Neutrophil (primary cell): Measurements from ENCODE around the gene TCFL5.

ENCODE experiments used
- H3K27ac ChIP-seq: fragments of 200-600 bp; sonication (generic); 2 replicates; pipeline ENCODE4 v1.5.1; 2016; ENCODE audit warnings: mild to moderate bottlenecking, moderate library complexity
- H3K27me3 ChIP-seq: fragments of 200-600 bp; sonication (generic); 2 replicates; pipeline ENCODE4 v1.6.0; 2016; ENCODE audit warnings: mild to moderate bottlenecking
- H3K36me3 ChIP-seq: fragments of 200-600 bp; sonication (generic); 2 replicates; pipeline ENCODE4 v1.5.1; 2017
- H3K4me1 ChIP-seq, 2 experiments: fragments of 200-600 bp in 1 of 2; sonication (generic) in 1 of 2; 1 replicate in 1 of 2; 2 replicates in 1 of 2; pipeline versions ENCODE4 v1.5.1 to v1.6.1; 2013 to 2016; ENCODE audit warnings: low read depth in 1 of 2, low read length in 1 of 2, mild to moderate bottlenecking in 1 of 2, moderate library complexity in 1 of 2; ENCODE audit not compliant: control insufficient read depth in 1 of 2, insufficient read depth in 1 of 2
- H3K4me3 ChIP-seq, 2 experiments: fragments of 200-600 bp in 1 of 2; sonication (generic) in 1 of 2; 1 replicate in 1 of 2; 2 replicates in 1 of 2; pipeline ENCODE4 v1.5.1; 2013 to 2016; ENCODE audit warnings: low read depth in 1 of 2, low read length in 1 of 2, mild to moderate bottlenecking in 1 of 2, moderate library complexity in 1 of 2
- H3K9me3 ChIP-seq: fragments of 200-600 bp; sonication (generic); 2 replicates; pipeline ENCODE4 v1.5.1; 2016
- TF ChIP-seq, protein P1 (sequence below): fragments of 200-600 bp; sonication (generic); IDR thresholded peaks from 2 replicates; pipeline ENCODE4 v1.5.1; 2016; ENCODE audit warnings: antibody characterized with exemption

Gene TCFL5

DNA sequence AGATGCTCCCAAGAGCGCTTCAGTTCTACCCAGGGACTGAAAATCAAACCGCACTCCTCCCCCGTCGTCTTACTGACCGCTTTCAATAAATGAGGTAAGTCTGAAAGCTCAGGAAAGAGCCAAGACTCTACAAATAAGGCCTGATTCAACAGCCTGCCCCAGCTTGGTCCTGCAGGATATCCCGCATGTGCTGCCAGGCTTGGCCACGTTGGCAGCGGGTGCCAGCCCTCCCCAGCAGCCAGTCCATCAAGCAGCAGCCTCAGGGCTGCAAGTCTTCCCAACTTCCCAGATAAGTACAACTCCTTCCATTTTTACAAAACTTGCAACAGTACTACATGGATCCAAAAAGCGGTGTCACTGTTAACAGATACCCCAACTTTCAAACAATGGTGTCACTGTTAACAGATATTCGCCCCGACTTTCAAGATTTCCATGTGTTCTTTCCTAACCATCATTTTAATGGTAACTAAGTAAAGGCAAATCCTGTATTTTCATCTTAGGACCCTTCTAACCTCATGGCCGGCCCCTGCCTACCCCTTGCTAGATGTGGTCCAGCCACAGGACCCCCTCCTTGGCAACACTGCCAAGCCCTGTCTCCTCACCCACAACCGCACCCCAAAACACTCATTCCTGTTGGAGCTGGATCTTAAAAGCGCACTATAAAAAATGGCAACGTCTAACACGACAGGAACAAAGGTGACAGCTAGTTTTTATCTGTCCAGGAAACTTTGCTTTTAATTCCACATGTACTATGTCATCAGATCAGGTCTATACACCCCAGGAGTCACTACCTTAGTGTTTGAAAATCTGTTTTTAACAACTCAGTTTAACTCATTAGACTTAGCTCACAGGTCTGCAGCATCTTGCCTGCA, 36.7 kb upstream of the TCFL5 start:
- peaks cover 71% of the 10 kb centered on the region for H3K36me3 ChIP-seq
- TF ChIP-seq, protein P1, sequence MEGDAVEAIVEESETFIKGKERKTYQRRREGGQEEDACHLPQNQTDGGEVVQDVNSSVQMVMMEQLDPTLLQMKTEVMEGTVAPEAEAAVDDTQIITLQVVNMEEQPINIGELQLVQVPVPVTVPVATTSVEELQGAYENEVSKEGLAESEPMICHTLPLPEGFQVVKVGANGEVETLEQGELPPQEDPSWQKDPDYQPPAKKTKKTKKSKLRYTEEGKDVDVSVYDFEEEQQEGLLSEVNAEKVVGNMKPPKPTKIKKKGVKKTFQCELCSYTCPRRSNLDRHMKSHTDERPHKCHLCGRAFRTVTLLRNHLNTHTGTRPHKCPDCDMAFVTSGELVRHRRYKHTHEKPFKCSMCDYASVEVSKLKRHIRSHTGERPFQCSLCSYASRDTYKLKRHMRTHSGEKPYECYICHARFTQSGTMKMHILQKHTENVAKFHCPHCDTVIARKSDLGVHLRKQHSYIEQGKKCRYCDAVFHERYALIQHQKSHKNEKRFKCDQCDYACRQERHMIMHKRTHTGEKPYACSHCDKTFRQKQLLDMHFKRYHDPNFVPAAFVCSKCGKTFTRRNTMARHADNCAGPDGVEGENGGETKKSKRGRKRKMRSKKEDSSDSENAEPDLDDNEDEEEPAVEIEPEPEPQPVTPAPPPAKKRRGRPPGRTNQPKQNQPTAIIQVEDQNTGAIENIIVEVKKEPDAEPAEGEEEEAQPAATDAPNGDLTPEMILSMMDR, result no peak
- H3K27ac ChIP-seq, result no peak overlapping the region
- H3K9me3 ChIP-seq, result no peaks in the 10 kb centered on the region
- H3K27me3 ChIP-seq, result no peaks in the 10 kb centered on the region
- H3K4me3 ChIP-seq, result no peak overlapping the region
- H3K4me1 ChIP-seq, result peaks cover 6 to 12% of the 10 kb centered on the region in 2 experiments

DNA sequence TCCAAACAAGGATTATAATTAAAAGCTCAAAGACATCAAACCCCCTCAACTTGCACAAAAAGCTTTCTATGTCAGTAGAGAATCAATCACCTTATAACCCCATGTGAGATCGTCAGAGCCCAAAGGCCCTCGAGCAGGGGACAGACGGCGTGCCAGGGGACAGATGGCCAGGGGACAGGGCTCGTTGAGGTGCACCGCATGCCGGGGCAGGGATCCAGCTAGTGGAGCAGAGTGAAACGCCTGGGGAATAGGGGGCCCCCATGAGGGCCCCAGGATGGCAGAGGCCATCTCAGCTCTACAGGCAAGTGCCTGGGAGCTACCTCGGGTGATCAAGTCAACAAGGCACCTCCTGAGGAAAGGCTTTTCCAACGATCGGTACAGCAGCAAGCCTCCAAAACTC, 36.0 kb upstream of the TCFL5 start:
- TF ChIP-seq, protein P1, result no peak
- Histone ChIP-seq H3K9me3 (no peaks in the 10 kb centered on the region), H3K4me1 (peaks cover 6 to 12% of the 10 kb centered on the region in 2 experiments), H3K27ac (no peak overlapping the region), H3K36me3 (peaks cover 71% of the 10 kb centered on the region), H3K4me3 (no peak overlapping the region), H3K27me3 (no peaks in the 10 kb centered on the region)

DNA sequence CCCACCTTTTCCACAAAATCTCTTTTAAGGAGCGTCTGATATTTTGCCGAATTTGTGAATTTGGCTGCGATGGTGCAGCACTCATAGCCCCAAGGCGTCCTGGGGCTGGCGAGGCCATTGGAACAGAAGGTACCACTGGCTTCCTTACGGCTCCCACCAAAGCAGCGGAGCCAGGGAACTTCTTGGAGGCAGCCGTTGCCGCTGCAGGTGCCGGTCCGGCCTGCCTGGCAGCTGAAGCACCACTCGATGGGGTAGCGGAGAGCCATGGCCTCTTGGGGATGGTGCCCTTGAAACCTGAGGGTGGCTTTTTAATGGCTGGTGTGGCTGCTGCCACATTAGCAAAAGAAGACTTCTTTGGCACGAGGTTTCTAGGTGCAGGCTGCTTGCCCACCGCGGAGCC, 34.9 kb upstream of the TCFL5 start:
- Histone ChIP-seq H3K36me3 (peaks cover 71% of the 10 kb centered on the region), H3K4me3 (no peak overlapping the region), H3K4me1 (peaks cover 6 to 12% of the 10 kb centered on the region in 2 experiments), H3K27me3 (no peaks in the 10 kb centered on the region), H3K9me3 (no peaks in the 10 kb centered on the region), H3K27ac (no peak overlapping the region)
- TF ChIP-seq, protein P1, result no peak

DNA sequence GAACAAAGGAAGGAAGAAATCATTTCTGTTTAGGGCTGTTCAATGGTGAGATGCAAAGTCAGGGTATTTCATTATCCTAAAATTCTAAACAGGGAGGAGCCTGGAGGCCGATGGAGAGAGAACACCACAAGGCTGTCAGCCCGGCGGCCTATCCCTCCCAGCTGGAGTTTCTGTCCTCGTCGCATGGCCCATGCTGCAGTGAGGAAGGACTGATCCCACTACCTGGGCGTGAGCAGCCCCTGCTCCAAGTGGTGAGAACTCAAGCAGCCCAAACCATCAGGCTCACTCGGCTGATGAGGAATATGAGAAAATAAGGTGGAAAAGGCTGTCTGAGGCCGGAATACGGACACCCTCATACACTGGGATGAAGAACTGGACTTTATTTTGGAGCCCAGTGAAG, 33.9 kb upstream of the TCFL5 start:
- peaks cover 6 to 10% of the 10 kb centered on the region in 2 experiments for H3K4me1 ChIP-seq
- H3K4me3 ChIP-seq, result no peak overlapping the region
- no peaks in the 10 kb centered on the region for H3K27me3 ChIP-seq
- no peak overlapping the region for H3K27ac ChIP-seq
- H3K36me3 ChIP-seq, result peaks cover 71% of the 10 kb centered on the region
- TF ChIP-seq, protein P1, result no peak
- no peaks in the 10 kb centered on the region for H3K9me3 ChIP-seq

DNA sequence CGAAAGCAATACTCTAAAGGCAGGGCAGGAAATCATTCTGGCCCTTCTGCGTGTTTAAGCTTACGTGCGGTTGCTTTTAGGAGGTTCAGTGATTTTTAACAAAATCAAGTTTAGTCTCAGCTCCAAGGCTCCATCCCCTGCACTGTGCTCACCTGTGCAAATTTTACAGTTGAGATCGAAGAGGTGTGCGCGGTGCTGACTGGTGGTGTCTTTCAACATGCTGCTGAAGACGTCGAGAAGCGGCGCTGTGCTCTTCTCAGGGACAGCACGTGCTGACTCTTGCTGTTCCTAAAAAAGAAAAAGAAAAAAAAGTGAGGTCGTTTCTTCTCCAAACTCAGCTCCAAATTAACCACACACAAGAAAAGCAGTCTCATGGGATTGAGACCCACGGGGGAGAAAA, 32.6 kb upstream of the TCFL5 start:
- no peaks in the 10 kb centered on the region for H3K9me3 ChIP-seq
- TF ChIP-seq, protein P1, result no peak
- H3K4me1 ChIP-seq, result no peaks in the 10 kb centered on the region
- H3K27me3 ChIP-seq, result no peaks in the 10 kb centered on the region
- peaks cover 81% of the 10 kb centered on the region for H3K36me3 ChIP-seq
- no peak overlapping the region for H3K27ac ChIP-seq
- no peak overlapping the region for H3K4me3 ChIP-seq
